SK-N-DZ (cell line): Measurements from ENCODE around the gene PEMT. TPM values are rescaled to one million over a fixed set of nuclear protein-coding genes. Genes with fewer than 3 reads are reported as not detected.
"Not testable (repeated sequence)": the region's sequence is repeated elsewhere in the genome, so short reads cannot be mapped to it uniquely, and the experiment has no call there.

Experiments
- DNase-seq: peaks from one replicate; pipeline ENCODE4 v3.0.0-alpha.2; 2015; ENCODE audit warnings: low spot score
- polyA plus RNA-seq, 2 experiments: library from polyadenylated mRNA; depleted of rRNA; stranded (reverse); fragments of >200 nt; gene quantifications; 2 replicates each; pipeline ENCODE4 v1.2.3, GENCODE V29; 2014

Gene PEMT, protein sequence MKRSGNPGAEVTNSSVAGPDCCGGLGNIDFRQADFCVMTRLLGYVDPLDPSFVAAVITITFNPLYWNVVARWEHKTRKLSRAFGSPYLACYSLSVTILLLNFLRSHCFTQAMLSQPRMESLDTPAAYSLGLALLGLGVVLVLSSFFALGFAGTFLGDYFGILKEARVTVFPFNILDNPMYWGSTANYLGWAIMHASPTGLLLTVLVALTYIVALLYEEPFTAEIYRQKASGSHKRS
- polyA plus RNA-seq (2014; cell fraction: cytosol; rRNA removed): 78.8 and 95.5 TPM in 2 replicates
- 73.3 and 76.1 TPM in 2 replicates for polyA plus RNA-seq (2014; cell fraction: nucleus; rRNA removed)

DNA sequence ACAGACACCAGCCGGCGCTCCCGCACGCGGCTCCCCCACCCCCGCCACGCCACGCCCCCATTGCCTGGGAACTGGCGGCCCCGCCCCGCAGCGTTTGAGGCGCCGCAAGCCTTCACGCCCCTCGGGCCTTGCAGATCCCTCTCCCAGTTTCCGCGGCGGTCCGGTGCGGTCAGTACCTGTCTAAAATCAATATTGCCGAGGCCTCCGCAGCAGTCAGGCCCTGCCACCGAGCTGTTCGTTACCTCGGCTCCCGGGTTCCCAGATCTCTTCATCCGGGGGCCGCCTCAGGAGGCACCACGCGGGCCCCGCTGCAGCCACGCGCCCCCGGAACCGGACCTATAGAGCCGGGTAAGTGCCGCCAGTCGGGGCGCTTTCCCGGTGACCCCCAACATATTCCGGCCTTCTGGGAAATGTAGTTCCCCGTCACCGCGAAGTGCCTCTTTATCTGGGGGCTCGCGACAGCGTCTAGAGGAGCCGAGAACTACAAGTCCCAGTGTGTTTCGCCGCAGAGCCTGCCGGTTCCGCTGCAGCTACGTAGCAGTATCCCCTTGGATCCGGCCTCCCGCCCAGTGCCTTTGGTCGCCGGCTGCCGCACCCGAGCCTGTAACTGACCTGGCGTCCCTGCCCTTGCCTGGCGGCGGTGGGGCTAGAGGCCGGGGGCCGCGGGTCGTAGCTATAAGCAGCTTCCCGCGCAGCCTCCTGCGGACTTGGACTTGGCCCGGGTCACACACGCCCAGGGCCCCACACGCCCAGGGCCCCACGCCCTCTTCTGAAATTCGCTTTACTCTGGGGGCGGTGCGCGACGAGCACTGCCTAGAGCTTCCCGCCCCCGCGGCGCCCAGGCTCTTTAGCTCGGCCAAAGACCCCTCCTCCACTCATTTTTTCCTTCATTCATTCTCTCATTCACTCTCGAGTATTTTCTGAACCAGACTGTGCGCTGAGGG is at the start of gene PEMT:
PEMT (minus strand) TSS at position 354 of the 944 bp plus-strand sequence; CDS start at position 272, 82 bp downstream.
- peak; percentile 100 for DNase-seq

DNA sequence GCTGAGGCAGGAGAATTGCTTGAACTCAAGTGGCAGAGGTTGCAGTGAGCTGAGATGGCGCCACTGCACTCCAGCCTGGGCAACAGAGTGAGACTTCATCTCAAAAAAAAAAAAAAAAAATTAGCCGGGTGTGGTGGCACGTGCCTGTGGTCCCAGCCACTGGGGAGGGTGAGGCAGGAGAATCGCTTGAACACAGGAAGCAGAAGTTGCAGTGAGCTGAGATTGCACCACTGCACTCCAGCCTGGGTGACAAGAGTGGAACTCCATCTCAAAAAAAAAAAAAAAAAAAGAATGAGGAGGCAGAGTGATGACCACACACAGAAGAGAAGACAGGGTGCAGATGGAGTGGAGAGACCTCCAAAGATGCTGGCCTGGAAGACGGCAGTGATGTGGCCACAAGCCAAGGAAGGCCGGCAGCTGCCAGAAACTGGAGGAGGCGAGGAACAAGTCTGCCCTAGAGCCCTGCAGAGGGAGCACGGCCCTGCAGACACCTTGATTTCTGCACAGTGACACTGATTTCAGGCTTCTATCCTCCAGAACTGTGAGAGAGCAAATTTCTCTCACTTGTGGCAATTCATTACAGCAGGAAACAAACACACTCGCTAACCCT is 48.3 kb upstream of the PEMT start:
- DNase-seq: not testable (repeated sequence)

DNA sequence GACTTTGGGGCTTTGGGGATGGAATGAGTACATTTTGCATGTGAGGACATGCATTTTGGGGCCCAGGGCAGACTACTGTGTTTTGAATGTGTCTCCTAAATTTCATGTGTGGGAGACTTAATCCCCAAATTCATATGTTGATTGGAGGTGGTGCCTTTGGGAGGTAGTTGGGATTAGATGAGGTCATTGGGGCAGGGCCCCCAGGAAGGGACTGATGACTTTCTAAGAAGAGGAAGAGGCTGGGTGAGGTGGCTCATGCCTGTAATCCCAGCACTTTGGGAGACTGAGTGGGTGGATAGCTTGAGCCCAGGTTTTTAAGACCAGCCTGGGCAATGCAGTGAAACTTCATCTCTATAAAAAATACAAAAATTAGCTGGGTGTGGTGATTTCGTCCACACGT is 47.0 kb upstream of the PEMT start:
- DNase-seq: no peak

DNA sequence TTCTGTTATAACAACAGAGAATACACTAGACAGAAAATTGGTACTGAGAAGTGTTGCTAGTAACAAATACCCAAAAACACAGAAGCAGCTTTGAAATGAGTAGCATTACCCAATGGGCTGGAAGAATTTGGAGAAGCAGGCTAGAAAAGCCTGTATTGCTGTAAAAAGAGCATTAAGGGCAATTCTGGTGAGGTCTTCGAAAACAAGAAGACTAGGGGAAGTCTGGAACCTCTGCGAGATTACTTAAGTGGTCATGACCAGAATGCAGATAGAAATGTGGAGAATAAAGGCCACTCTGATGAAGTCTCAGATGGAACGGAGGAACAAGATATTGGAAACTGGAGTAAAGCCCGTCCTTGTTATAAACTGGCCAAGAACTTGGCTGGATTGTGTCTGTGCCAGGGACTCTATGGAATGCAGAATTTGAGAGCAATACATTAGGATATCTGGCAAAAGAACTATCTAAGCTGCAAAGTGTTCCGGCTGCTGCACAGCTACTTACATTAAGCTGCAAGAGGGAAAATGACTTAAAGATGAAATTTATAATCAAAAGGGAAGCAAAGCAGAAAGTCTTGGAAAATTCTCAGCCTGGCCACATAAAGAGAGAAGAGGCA is 44.9 kb upstream of the PEMT start:
- no peak for DNase-seq

DNA sequence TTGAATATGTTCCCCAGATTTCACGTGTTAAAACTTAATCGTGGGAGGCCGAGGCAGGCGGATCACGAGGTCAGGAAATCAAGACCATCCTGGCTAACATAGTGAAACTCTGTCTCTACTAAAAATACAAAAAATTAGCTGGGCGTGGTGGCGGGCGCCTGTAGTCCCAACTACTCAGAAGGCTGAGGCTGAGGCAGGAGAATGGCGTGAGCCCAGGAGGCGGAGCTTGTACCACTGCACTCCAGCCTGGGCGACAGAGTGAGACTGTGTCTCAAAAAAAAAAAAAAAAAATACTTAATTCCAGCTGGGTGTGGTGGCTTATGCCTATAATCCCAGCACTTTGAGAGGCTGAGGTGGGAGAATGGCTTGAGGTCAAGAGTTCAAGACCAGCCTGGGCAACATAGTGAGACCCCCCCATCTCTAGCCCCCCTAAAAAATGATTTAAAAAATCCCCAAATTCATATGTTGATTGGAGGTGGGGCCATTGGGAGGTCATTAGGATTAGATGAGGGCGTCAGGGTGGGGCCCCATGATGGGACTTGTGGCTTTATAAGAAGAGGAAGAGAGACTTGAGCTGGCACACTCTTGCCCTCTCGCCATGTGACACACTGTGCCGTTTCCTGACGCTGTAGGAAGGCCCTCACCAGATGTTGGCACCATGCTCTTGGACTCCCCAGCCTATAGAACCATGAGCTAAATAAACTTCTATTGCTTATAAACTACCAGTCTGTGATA is 44.2 kb upstream of the PEMT start:
- DNase-seq: not testable (repeated sequence)

DNA sequence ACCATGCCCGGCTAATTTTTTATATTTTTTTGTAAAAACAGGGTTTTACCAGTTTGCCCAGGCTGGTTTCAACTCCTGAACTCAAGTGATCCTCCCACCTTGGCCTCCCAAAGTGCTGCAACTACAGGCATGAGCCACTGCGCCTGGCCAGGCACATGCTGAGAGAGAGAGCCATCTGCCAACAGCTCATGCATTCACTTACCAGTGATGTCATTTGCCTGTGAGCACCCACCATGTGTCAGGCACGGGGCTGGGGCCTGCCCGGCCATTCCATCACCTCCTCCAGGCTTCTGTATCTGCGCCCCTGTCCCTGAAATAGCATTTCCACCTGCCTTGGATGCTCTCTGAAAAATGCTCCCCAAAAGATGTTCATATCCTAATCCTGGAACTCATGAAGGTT is 43.6 kb upstream of the PEMT start:
- peak; percentile 40 for DNase-seq

DNA sequence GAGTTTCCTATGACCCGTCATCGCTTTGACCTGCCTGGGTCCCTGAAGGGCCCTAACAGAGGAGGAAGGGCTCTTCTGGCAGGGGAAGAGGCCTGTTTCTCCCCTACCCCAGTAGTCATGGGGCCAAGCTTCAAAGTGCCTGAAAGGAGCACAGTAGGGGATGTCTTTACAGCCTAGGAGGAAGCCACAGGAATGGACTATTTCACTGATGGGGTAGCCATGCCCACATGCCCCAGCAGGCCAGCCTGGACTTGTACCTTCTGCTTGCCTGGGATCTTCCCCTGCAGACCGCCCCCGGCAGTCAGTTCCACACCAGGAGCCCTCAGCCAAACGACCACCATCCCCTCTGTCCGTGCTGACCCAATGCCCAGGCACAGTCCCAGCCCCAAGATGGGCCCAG is 41.8 kb upstream of the PEMT start:
- DNase-seq: no peak

DNA sequence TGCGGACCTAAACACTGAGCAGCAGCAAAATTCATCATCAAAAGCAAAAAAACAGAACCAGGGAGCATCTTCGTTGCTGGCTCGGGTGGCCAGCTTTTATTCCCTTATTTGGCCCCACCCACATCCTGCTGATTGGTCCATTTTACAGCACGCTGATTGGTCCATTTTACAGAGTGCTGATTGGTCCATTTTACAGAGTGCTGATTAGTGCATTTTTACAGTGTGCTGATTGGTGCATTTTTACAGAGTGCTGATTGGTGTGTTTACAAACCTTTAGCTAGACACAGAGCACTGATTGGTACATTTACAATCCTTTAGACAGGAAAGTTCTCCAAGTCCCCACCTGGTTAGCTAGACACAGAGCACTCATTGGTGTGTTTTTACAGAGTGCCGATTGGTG is 41.2 kb upstream of the PEMT start:
- DNase-seq: not testable (repeated sequence)

DNA sequence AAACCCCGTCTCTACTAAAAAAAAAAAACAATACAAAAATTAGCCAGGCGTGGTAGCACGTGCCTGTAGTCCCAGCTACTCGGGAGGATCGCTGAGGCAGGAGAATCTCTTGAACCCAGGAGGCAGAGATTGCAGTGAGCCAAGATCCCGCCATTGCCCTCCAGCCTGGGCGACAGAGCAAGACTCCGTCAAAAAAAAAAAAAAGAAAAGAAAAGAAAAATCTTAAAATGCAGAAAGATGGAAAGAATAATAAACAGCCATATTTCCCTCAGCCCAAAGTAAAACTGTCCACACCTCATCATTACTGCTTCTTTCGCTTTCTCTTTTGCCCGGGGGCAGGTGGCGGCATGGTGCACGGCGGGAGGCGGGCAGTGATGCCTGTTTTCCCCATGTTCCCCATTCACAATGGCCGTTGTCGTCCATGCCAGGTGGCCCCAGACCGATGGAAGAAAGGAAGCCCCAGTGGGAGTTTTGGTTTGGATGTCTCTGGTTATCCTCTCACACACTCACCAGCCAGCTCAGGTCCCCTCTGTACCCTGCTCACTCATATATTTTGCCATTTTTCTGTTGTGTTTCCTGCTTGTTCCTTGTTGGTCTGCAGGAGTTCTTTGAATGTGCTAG is 37.0 kb upstream of the PEMT start:
- no peak for DNase-seq

DNA sequence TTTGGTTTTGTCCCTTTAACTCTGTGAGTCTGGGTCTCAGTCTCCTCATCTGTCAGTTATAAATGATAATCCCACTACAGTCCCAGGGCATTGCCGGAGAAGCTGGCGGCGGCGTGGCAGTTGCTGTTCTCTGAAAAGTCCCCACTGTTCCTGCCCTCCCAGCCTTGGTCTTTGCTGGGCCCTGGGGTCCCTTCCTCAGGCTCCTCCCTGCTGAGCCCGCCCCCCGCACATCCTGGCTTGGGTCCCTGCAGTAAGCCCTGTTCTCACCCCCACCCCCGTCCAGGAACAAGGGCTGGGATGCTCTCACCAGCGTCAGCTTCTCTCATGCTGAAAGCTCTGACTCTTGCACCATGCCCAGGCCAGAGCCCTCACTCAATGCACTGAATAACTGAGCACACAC is 35.3 kb upstream of the PEMT start:
- no peak for DNase-seq

DNA sequence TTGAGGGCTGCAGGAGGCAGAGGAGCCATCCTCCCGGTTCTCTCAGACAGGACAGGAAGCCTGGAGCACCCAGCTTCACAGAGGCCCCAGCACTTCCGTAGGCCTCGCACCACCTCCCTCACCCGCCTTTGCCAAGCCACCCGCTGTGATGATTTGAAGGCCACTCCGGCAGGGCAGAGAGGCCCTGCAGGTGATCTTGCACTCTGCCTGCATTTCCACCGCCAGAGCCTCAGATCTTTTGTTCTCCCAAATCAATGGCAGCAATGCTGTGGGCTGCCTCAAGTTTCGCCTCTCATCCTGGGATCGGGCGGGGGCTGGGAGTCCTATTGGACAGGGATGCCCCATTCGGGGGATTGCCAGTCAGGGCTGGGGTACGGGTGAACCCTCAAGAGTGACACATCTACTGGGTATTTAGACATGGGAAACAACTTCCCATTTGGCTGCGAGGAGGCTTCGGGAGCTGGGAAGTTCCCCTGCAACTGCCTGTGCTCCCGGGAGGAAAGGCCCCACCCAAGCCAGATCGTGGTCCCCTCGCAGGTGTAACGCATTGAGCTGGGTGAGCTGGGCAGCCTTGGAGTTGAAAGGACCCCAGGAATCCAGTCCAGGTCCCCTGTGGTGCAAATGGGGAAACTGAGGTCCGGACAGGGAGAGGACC is 34.8 kb upstream of the PEMT start:
- DNase-seq: no peak

DNA sequence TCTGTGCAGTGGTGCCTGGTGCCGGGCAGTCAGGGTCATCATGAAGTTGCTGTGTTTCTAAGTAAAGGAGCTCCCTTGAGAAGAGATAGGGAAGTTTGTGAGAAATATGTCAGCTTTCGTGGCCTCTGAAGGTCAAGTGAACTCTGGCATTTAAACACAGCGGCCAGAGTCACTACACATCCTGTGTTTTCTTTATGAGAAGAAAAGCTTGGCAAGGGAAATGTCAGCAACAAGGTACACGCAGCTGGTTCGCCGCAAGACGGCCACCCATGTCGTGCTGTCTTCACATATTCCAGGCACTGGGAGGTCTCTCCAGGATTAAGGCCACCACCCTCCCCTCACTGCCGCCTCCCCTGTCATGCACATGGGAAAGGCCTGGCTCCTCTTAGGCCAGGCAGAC is 33.2 kb upstream of the PEMT start:
- DNase-seq: no peak

DNA sequence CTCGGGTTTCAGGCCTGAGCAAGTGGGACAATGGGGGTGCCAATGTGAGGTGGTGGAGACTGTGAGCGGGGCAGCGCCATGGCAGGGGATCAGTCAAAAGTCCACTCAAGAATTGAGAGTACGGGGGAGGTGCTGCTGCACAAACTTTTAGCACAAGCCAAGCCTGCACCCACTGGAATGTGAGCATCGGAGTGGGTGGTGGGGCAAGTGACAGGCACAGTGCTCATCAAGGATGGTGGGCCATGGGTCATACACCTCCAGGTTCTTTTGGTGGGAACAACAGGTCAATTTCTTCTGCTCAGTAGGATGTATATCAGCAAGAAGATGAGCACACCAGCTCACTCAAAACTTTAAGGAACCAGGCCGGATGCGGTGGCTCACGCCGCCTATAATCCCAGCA is 32.4 kb upstream of the PEMT start:
- no peak for DNase-seq

DNA sequence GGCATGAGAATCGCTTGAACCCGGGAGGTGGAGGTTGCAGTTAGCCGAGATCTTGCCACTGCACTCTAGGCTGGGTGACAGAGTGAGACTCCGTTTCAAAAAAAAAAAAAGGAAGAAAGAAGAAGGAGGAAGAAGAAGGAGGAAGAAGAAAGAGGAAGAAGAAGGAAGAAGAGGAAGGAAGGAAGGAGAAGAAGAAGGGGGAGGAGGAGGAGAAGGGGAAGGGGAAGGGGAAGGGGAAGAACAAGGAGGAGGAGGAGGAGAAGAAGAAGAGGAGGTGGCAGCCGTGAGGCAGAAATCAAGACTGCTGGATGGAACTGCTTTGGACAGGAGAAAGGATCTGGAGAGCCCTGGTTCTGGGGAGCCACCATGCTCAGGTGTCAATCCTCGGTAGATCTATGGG is 29.7 kb upstream of the PEMT start:
- no peak for DNase-seq

DNA sequence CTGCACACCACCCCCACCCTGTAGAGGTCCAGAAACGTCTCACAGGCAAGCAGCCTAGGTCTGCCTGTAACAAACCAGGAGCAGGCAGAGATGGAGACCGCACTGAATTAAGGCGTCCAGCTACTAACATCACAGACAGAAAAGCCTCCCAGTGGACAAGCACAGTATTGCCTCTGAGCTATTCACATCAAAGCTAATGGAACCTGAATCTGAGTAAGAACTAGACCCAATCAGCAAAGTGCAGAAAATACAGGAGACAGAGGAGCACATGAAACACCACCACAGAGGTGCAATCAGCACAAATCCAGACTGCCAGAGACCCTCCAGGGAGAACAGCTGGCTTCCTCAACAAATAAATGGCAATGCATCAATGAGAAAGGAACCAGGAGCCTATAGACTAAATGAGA is 22.2 kb upstream of the PEMT start:
- peak; percentile 92 for DNase-seq

DNA sequence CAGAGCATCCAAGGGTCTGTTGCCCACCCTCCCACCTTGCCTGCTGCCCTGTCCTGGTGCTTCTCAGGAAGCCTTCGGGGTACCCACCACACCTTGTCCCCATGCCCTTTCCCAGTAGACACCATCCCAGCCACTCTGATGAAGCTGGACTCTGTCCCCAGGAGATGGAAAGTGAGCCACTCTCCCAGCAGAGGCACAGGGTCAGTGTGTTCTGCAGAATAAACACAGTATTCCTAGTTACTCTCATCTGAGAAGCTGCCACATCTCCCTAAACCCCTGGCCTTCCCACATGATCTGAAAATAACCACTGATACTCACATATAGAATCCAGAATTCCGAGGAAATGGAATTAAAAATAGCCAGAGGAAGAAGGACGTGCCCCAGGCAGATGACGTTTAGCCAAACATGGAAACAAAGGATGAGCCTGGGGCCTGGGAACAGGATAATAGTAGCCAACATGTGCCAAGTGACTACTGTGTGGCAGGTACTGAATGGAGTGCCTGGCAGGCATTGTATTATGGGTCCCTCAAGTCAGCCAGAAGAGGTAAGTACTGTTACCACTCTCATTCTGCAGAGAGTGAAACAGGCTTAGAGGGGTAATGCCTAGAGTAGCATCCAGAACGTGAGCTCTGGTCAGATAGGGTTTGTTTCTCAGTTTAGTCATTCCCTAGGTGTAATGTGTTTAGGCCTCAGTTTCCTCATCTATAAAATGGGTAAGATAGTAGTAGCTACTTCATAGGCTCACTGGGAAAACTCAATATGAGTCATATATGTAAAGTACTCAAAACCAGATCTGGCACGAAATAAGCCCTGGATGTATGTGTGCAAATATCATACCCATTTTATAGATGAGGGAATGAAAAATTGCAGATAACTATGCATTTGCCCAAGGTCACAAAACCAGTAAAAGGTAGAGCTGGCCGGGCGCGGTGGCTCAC is 20.8 kb upstream of the PEMT start:
- DNase-seq: no peak

DNA sequence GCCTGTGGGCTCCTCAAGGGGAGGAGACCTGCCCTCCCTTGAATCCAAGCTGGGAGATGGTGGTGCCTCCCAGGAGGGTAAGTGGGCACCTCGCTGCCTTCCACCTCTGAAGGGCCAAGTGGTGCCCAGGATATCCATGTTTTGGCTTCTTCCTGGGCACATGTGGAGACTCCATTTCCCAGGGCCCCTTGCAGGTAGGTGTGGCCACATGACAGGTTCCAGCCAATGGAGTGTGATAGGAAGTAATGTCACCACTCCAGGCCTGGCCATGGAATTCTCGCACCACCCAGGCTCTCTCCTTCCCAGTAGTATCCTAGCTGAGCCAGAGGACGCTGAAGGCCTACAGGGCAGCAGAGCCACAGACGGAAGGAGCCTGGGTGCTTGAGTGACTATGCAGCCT is 17.6 kb upstream of the PEMT start:
- DNase-seq: peak; percentile 87

DNA sequence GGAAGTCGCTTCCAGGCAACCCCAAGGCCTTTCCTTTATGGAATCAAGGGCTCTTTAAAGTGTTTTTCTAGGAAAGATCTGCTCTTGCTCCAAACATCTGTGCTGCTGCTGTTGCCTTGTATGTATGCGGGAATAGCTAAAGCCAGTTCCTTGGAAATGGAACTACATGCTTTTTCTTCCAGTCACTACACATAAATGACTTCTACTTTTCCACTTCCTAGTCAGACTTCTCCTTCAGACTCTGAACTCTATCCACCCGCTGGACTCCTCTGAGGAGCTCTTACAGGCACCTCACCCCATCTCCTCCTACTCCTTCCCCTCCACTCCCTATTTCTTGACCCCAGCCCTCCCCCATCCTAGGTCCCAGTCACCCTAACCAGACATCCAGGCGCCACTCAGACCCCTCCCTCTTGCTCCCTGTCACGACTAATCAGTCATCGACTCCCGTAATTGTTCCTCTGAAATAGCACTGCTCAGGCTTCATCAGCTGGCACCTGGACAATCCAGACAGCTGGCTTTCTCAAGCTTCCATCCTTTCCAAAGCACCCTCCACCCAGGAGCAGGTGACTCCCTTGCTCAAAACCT is 15.0 kb upstream of the PEMT start:
- peak; percentile 90 for DNase-seq

DNA sequence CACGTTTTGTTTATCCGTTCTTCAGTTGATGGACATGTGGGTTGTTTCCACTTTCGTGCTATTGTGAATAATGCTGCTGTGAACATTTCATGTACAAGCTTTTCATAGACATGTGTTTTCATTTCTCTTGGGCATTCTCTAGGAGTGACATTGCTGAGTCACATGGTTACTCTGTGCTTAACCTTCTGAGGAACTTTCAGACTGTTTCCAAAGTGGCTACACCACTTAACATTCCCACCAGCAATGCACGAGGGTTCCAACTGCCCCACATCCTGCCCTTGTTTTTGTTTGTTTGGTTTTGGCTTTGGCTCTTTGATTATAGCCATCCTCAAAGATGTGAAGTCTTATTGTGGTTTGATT is 14.2 kb upstream of the PEMT start:
- no peak for DNase-seq
